GM21825 (cell line): ENCODE measurements around the gene MKI67.
A peak's percentile ranks its signal among the peaks of the same experiment; 100 is the strongest.

Experiments used
- ATAC-seq: cut with Tn5 transposase; IDR thresholded peaks from one replicate; pipeline ENCODE4 v1.9.1; 2021; ENCODE audit warnings: mild to moderate bottlenecking, moderate library complexity; ENCODE audit not compliant: unreplicated experiment

MKI67 gene

GRCh38 chr10:128068398-128069285, 57.6 kb downstream of the MKI67 start:
- no peak for ATAC-seq

- no peak for ATAC-seq
Measured at GRCh38 chr10:128067691-128068397, 58.4 kb downstream of the MKI67 start.

DNA sequence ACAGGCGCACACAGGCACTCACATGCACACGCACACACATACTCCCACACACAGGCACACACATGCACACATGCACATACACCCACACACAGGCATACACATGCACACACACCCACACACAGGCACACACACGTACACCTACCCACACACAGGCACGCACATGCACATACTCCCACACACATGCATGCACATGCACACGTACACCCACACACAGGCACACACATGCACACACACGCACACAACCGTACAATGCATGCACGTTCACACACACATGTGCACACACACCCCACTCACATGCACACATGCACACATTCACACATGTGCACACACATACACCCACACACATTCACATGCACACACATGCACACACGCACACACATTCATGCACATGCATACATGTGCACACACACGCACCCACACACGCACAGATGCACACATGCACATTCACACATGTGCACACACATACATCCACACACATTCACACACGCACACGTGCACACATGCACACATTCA, 59.3 kb downstream of the MKI67 start:
- no peak for ATAC-seq

DNA sequence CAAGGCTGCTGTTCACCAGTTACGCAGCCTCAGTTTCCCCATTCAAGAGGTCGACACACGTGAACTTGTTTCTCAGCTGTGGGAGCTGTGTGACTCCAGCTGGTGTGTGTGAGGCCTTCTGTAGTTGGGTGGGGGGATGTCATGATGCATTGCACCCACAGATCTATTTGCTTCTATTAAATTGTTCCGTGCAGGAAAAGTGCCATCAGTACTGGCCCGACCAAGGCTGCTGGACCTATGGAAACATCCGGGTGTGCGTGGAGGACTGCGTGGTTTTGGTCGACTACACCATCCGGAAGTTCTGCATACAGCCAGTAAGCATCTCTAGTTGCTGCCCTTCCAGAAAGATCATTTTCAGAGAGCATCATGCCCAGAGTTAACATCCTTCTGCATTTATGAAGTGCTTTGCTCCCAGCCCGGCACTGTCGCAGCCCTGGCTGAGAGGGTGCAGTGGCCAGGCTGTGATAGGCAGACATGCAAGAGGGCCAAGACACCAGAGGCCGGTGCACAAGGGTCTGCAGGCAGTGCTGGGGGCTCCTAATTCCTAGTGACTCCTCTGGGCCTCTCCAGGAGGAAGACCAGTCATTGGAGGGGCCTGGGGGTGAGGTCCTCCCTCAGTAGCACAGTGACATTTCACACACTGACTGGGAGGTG, 60.2 kb downstream of the MKI67 start:
- ATAC-seq: no peak

DNA sequence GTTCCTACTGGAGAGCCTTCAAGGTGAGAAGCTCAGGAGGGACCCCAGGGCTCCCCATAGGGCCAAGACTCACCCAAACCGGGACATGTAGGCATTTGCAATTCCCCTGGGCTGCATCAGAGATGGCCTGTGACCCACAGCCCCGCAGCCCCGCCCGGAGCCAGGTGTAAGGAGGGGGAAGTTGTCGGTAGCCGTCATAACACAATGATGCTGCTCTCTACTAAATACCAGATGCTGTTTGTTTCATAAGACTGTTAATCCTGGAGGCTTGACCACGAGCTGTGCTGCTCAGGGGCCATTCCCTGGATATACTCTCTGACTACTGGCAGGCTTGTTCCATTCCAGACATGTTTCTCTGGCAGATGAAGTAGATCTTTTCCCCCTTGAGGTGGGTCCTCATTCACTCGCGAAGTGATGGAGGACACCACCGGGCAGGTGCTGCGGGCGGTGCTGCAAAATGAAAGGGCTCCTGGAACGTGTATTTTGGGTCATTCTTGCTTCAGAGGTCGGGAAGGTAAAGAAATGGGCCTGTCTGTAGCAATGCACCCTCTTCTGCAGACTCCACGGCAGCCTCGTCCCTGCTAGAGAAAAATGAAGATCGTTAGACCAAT, 61.1 kb downstream of the MKI67 start:
- ATAC-seq: no peak

DNA sequence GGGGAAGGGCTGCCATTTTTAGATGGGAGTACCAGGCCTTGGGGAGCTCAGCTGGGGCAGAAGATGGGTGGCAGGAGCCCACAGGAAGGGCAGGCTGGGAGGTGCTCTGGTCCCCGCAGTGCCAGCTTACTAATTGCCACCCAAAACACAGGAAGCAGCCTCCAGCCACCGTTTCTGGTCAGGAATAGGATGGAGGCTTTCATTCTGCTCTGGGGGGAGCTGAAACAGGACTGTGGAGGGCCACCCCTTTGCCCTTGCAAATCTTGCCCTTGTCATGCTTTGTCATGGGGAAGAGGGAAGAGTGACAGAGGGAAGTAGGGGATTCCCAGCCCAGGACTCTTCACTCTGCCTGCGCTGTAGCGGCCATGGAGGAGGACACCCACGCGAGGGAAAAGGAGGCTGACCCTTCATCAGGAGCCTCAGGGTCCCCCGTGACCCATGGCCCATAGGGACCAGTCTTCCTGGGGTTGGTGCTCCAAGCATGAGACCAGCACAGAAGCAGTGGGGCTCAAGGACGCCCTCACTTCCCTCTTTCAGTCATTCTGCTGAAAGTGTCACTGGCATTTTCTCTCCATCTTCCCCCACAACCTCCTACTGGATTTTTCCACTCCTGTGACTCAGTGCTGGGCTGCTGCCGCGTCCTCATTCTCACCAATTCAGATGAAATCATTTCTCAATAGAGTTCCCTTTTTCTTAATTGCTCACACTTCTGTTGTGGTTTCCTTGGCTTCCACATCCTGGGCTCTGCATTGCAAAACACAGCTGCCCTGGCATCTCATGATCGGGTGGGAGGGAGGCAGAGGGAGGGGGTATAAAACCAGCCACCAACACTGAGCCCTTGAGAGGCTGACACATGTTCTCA, 61.9 kb downstream of the MKI67 start:
- ATAC-seq: peak; percentile 57

DNA sequence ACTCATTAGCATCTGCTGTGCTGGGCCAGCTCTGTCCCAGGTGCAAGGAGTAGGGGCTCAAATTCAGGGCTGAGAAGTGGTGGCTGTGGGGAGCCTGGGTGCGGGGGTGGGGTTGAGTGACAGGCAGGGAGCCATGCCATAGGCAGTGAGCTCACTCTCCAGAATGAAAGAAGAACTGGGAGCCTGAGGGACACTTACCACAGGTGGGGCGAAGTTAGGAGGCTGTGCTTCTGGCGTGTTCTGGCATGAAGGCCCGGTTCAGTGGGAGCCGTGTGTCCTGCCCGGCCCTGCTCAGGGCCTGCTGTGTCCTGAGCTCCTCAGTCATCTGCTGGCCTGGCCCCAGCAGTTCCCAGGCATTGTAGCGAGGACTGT, 62.5 kb downstream of the MKI67 start:
- peak; percentile 22 for ATAC-seq

DNA sequence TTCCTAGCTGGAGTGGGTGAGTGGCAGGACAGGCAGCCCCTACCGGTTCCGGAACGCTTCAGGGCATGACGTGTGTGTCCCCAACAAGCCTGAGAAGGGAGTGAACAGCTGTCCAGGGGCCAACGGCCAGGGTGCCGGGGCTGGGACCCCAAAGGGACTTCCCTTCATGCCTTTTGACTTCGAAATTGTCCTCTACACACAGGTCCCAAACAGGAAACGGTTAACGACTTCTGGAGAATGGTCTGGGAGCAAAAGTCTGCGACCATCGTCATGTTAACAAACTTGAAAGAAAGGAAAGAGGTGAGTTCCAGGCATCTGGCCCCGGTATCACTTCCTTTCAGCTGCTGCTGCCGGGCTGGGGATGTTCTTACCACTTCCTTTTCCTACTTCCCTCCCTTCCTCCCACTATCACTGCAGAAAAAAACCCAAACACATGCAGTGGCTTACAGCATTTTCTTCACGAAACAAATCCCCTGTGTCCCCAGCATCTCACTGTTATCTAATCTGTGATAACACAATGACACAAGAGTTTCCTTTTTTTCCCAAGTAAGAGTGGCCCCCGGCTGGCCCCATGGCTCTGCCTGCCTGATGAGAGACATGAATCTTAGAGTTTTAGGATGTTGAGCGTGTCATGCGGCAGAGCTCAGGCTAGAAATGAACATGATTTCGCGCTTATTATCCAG, 63.2 kb downstream of the MKI67 start:
- peak; percentile 44 for ATAC-seq

DNA sequence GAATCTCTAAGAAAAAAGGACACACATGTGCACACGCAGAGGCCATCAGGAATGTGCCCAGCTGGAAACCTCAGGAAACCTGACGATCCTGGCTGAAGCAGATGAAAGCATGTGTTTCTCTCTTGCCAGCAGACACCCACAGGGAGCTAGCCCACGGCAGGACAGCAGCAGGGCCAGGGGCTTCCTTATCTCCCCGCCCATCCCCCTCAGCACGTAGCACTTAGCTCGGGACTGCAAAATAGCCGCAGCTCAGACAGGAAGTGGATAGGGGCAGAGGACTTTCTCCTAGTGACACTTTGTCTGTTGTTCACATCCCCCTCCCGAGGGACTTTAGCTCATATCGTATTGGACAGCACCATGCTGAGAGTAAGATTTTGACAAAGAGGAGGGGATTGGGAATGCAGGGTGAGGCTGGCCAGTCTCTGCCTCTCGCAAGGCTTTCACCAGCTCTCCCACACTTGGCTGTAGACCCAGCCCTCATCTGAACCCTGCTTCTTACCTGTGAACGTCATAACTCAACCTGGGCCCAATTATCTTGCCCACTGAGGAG, 63.8 kb downstream of the MKI67 start:
- ATAC-seq: no peak

- ATAC-seq: no peak
Measured at GRCh38 chr10:128061306-128062300, 64.6 kb downstream of the MKI67 start.

- no peak for ATAC-seq
Measured at GRCh38 chr10:128060341-128061250, 65.6 kb downstream of the MKI67 start.

- no peak for ATAC-seq
Measured at GRCh38 chr10:128059982-128060293, 66.3 kb downstream of the MKI67 start.

DNA sequence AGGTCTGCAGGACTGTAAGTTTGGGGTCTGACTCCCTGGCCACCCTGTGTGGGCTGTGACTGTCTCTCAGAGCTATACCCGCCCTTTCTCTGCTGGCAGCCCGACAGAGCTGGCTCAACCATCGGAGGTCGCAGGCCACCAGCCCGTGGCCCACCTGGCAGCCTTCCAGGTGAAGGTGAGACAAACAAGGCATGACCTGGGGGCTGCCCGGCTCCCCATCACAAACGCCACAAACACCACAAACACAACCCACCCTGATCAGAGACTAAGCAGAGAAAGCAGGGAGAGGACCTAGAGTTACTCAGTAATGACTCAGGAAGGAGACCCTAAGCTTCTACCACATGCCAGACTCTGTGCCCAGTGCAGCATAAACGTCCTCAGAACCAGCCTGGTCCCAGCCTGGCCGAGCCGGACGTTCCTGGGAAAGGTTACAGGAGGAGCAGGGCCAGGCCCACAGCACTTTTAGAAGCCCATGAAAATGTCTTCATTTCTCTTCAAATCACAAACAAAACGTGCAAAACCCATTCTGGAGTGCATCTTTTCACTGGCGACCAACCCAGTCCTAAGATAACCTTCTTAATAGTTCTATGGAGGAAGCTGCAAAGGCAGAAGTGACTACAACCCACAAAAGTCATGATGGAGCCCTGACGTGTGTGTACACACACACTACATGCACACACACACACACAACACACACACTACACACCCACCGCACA, 66.8 kb downstream of the MKI67 start:
- no peak for ATAC-seq

DNA sequence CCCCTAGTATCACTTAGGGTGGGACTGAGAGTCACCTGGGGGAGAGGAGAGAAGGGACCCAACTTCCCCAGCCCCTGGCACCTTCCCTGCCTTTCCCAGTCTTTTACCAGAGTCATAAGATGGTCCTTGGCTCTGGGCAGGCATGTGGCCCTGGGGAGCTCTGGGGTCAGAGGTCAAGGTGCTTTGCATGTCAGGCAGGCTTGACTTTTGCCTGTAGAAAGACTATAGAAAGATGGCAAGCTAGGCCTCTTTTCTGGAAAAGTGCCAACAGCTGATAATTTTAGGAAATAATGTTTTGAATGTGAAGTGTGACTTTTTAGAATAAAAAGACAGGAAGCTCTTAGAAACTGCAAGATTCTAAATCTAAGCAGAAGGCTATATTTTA, 67.5 kb downstream of the MKI67 start:
- no peak for ATAC-seq

- no peak for ATAC-seq
Measured at GRCh38 chr10:128058106-128058749, 68.0 kb downstream of the MKI67 start.
